K562 (cell line): ENCODE data around the gene IQCE. TPM values are rescaled to one million over a fixed set of nuclear protein-coding genes. Genes with fewer than 3 reads are reported as not detected.

Experiments
- ATAC-seq: fragments of 200-7000 bp; cut with Tn5 transposase; 3 replicates; pipeline ENCODE4 v1.9.1; 2020; ENCODE audit warnings: moderate library complexity
- BruUV-seq: library from RNA; stranded (reverse); fragments of 400-500 nt; replicated peaks from 2 replicates; lab custom pipeline; 2021; lab: Mats Ljungman, UMichigan
- CTCF ChIA-PET: fragments of 300-600 bp; formaldehyde crosslinking; extraction: SDS; loops from one replicate; lab custom pipeline; 2021; ENCODE audit warnings: low intra/inter-chr PET ratio; lab: Yijun Ruan, JAX
- POLR2A ChIA-PET: fragments of 300-600, 350-650 bp; sonication (Branson Sonifier 250); formaldehyde crosslinking; extraction: SDS; loops from one replicate; lab custom pipeline; 2021; ENCODE audit warnings: antibody characterized with exemption, inconsistent platforms; lab: Yijun Ruan, JAX
- DNase-seq, 4 experiments: peaks; one replicate each; pipeline versions ENCODE4 v3.0.0 to v3.0.0-alpha.2; 2011 to 2018; ENCODE audit warnings: low spot score in 3 of 4, mixed read lengths in 3 of 4; ENCODE audit errors: extremely low read depth in 1 of 4
- FAIRE-seq: peaks from 2 replicates; lab custom pipeline; 2011; peaks lifted over from hg19 to GRCh38; lab: Jason Lieb, UNC
- H2AFZ ChIP-seq: 2 replicates; pipeline ENCODE4 v1.6.0; 2011; ENCODE audit warnings: low read depth, low read length, control low read depth, inconsistent platforms
- H3K27ac ChIP-seq: fragments of 200-600 bp; 3 replicates; pipeline ENCODE4 v1.8.0; 2011; ENCODE audit warnings: low read depth, mild to moderate bottlenecking, control low read depth, inconsistent platforms, low read length, moderate library complexity, mixed read lengths; ENCODE audit errors: extremely low read depth
- H3K27me3 ChIP-seq, 2 experiments: fragments of 300-600 bp in 1 of 2; 2 replicates in 1 of 2; 3 replicates in 1 of 2; pipeline versions ENCODE4 v1.6.0 to v1.8.0; 2011; ENCODE audit warnings: inconsistent platforms in 2 of 2, low read length in 2 of 2, mild to moderate bottlenecking in 1 of 2, mixed read lengths in 1 of 2, moderate library complexity in 1 of 2; ENCODE audit not compliant: control insufficient read depth in 2 of 2, insufficient read depth in 2 of 2
- H3K36me3 ChIP-seq: fragments of 300-600 bp; 3 replicates; pipeline ENCODE4 v1.8.0; 2011; ENCODE audit warnings: mild to moderate bottlenecking, low read length, inconsistent platforms; ENCODE audit not compliant: control insufficient read depth, insufficient read depth
- H3K4me1 ChIP-seq, 2 experiments: fragments of 200-600 bp in 1 of 2; replicated peaks in 1 of 2; 2 replicates in 1 of 2; 3 replicates in 1 of 2; pipeline versions ENCODE4 v1.5.1 to v1.8.0; 2011; ENCODE audit warnings: inconsistent platforms in 2 of 2, low read length in 2 of 2, mild to moderate bottlenecking in 1 of 2, mixed read lengths in 1 of 2, moderate library complexity in 1 of 2; ENCODE audit not compliant: control insufficient read depth in 2 of 2, insufficient read depth in 2 of 2
- H3K4me2 ChIP-seq: 2 replicates; pipeline ENCODE4 v1.6.1; 2011; ENCODE audit warnings: low read length, control low read depth, inconsistent platforms, mixed read lengths; ENCODE audit not compliant: insufficient read depth
- H3K4me3 ChIP-seq: fragments of 200-600 bp; sonication (generic), shearing (Covaris generic); 2 replicates; pipeline ENCODE4 v1.5.1; 2016; ENCODE audit warnings: control low read depth, inconsistent platforms
- H3K79me2 ChIP-seq: fragments of 200-600 bp; 3 replicates; pipeline ENCODE4 v1.8.0; 2011; ENCODE audit warnings: low read length, inconsistent platforms; ENCODE audit not compliant: control insufficient read depth, insufficient read depth
- H3K9ac ChIP-seq, 2 experiments: 2 replicates each; pipeline versions ENCODE4 v1.6.0 to v1.6.1; 2011; ENCODE audit warnings: low read depth in 2 of 2, low read length in 2 of 2, control low read depth in 1 of 2, inconsistent platforms in 1 of 2, mild to moderate bottlenecking in 1 of 2, mixed read lengths in 1 of 2; ENCODE audit not compliant: insufficient read depth in 1 of 2
- H3K9me1 ChIP-seq: one replicate; pipeline ENCODE4 v1.6.0; 2011; ENCODE audit warnings: inconsistent platforms, mild to moderate bottlenecking, low read length, moderate library complexity; ENCODE audit not compliant: control insufficient read depth, insufficient read depth
- H3K9me3 ChIP-seq: replicated peaks from 2 replicates; pipeline ENCODE4 v1.5.1; 2011; ENCODE audit warnings: low read depth, low read length, inconsistent platforms; ENCODE audit not compliant: control insufficient read depth, insufficient read depth
- H4K20me1 ChIP-seq: replicated peaks from 2 replicates; pipeline ENCODE4 v1.6.1; 2011; ENCODE audit warnings: low read length, inconsistent platforms, mixed read lengths; ENCODE audit not compliant: control insufficient read depth, insufficient read depth
- E2F5 ChIP-seq: sonication (generic); formaldehyde crosslinking; IDR thresholded peaks from 2 replicates; pipeline ENCODE4 v1.8.0; 2022; ENCODE audit warnings: mild to moderate bottlenecking, missing genetic modification reagents
- POLR2G ChIP-seq: fragments of 200-400 bp; formaldehyde crosslinking; IDR thresholded peaks from 2 replicates; pipeline ENCODE4 v1.6.1; 2017; ENCODE audit warnings: low read depth, mild to moderate bottlenecking, antibody characterized with exemption, low read length, moderate library complexity
- RBFOX2 ChIP-seq: fragments of 200-400 bp; formaldehyde crosslinking; IDR thresholded peaks from 2 replicates; pipeline ENCODE4 v1.6.1; 2017; ENCODE audit warnings: low read depth, mild to moderate bottlenecking, low read length, moderate library complexity
- ZNF24 ChIP-seq: fragments of 450-650 bp; IDR thresholded peaks from 2 replicates; pipeline ENCODE4 v1.6.1; 2016
- WGBS: fragments of 100-300 bp; shearing (Covaris generic); methylation state at CpG from one replicate; pipeline ENCODE4 v1.1.6; 2016; ENCODE audit warnings: low coverage, mixed read lengths; ENCODE audit not compliant: insufficient coverage; ENCODE audit errors: missing lambda C conversion rate; 5-methylcytosine and 5-hydroxymethylcytosine counted together
- in situ Hi-C: fragments of 300-500 bp; cut with MboI; formaldehyde crosslinking; loops from 4 replicates; pipeline ENCODE4 v1.15.0; 2018; ENCODE audit warnings: inconsistent platforms, mixed read lengths
- intact Hi-C: fragments of 100-400 bp; cut with micrococcal nuclease; formaldehyde crosslinking; loops from 2 replicates; pipeline ENCODE4 v1.14.2; 2022
- polyA plus RNA-seq, 8 experiments: library from polyadenylated mRNA; depleted of rRNA in 4 of 8; stranded (reverse) in 5 of 8; unstranded in 3 of 8; fragments of >200 nt; fragmentation: Nextera tagmentation in 2 of 8; fragmentation: Illumina TruSeq in 1 of 8; extraction: Ambion mirVana in 2 of 8; extraction: Trizol in 1 of 8; gene quantifications; 2 replicates each; pipeline versions ENCODE4 v1.2.1 to v1.2.3, GENCODE V29; 2011 to 2014; ENCODE audit warnings: inconsistent platforms in 1 of 8, missing spikeins in 1 of 8
- total RNA-seq, 7 experiments: library from RNA; depleted of rRNA in 6 of 7; stranded (reverse); fragments of >200 nt in 6 of 7; fragmentation: Illumina TruSeq in 2 of 7; extraction: Trizol in 2 of 7; gene quantifications; 2 replicates each; pipeline versions ENCODE4 v1.2.1 to v1.2.3, GENCODE V29; 2011 to 2021; ENCODE audit warnings: low replicate concordance in 1 of 7

IQCE gene
- total and polyA plus RNA-seq, 9 of the 15 experiments (the other 6 are each of a cell fraction or from before 2014, with no cell fraction given), result 0.18 to 8.5 (median 4.2) TPM

GRCh38 chr7:2541291-2542010, 17.3 kb upstream of the IQCE start:
- Histone ChIP-seq H4K20me1 (no peaks in the 10 kb centered on the region), H3K27me3 (no peaks in the 10 kb centered on the region), H3K4me1 (peaks cover 0 to 19% of the 10 kb centered on the region in 2 experiments; a peak in 1 of 5 replicates), H3K27ac (no peak overlapping the region), H3K79me2 (no peaks in the 10 kb centered on the region), H3K9me1 (no peaks in the 10 kb centered on the region), H3K9ac (no peak overlapping the region), H2AFZ (no peak overlapping the region), H3K9me3 (no peaks in the 10 kb centered on the region), H3K4me3 (no peak overlapping the region), H3K4me2 (no peak overlapping the region), H3K36me3 (peaks cover 83% of the 10 kb centered on the region; the same call in 2 of the 3 replicates)
- 95% methylated on average over 22 of the region's 40 CpGs for WGBS
- no TSS peak for BruUV-seq
- DNase-seq (no peak), ATAC-seq (no peak), FAIRE-seq (no peak)
- intact Hi-C loops (no loop called here), in situ Hi-C loops (no loop called here)
- ChIA-PET POLR2A (no interaction called here), CTCF (no interaction called here)
- TF ChIP-seq POLR2G, result peak; percentile 63
- no peak for TF ChIP-seq ZNF24
- TF ChIP-seq E2F5, result no peak
- peak; percentile 48 for TF ChIP-seq RBFOX2
- TF ChIP-seq, all 486 proteins: peak for 2
